HG03039 (cell line): ENCODE results near the gene PNMA6E.
"Not testable (repeated sequence)": the region's sequence is repeated elsewhere in the genome, so short reads cannot be mapped to it uniquely, and the experiment has no call there.

ENCODE experiments used
- ATAC-seq: cut with Tn5 transposase; IDR thresholded peaks from one replicate; pipeline ENCODE4 v1.9.1; 2021; ENCODE audit warnings: mild to moderate bottlenecking, moderate library complexity; ENCODE audit not compliant: unreplicated experiment

Gene PNMA6E

DNA sequence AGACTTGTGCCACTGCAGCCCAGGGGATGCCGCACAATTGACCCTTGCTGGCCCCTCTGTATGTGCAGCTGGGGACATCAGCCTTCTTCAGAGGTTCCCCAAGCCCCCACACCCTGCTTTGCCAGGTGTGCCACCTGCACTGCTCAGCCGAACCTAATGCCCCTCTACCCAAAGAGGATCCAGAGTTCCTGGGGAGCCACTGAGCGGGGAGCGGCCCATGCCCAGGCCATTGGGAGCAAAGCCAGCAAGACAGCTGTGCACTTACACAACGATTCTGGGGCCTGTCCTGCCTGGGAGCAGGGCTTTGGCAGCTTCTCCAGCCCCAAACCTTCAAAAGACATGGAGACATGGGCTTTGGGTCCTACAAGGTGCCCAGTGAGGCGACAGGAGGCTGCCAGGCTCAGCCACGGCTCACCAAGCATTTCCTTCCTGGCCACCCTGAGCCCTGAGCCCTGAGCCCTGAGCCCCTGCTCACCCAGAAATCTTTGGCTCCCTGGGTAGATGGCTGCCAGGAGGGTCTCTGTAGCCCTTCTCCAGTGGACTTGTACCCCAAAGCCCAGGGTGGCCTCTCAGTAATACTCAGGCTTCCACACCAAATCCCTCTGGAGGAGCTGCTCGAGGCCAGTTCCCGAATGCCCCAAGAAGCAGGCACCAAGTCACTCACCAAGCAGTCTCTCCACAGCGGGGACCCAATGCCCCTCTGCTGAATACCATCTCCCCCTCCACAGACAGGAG, 13.0 kb downstream of the PNMA6E start:
- no peak for ATAC-seq

- ATAC-seq, result no peak
Measured at GRCh38 chrX:153387345-153387744, 13.8 kb downstream of the PNMA6E start.

GRCh38 chrX:153386097-153386496, 15.1 kb downstream of the PNMA6E start:
- no peak for ATAC-seq

DNA sequence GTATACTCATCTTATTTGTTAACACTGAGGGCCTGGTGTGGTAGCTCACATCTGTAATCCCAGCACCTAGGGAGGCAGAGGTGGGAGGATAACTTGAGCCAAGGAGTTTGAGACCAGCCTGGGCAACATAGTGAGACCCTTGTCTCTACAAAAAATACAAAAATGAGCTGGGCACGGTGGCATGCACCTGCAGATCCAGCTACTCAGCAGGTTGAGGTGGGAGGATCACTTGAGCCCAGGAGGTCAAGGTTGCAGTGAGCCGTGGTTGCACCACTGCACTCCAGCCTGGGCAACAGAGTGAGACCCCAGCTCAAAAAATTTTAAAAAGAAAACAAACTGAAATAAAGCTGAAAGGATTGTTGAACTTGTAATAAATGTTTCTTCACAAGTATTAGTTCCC, 16.2 kb downstream of the PNMA6E start:
- not testable (repeated sequence) for ATAC-seq

- no peak for ATAC-seq
Measured at GRCh38 chrX:153384390-153384789, 16.8 kb downstream of the PNMA6E start.

GRCh38 chrX:153382563-153383482, 18.3 kb downstream of the PNMA6E start:
- ATAC-seq, result no peak

DNA sequence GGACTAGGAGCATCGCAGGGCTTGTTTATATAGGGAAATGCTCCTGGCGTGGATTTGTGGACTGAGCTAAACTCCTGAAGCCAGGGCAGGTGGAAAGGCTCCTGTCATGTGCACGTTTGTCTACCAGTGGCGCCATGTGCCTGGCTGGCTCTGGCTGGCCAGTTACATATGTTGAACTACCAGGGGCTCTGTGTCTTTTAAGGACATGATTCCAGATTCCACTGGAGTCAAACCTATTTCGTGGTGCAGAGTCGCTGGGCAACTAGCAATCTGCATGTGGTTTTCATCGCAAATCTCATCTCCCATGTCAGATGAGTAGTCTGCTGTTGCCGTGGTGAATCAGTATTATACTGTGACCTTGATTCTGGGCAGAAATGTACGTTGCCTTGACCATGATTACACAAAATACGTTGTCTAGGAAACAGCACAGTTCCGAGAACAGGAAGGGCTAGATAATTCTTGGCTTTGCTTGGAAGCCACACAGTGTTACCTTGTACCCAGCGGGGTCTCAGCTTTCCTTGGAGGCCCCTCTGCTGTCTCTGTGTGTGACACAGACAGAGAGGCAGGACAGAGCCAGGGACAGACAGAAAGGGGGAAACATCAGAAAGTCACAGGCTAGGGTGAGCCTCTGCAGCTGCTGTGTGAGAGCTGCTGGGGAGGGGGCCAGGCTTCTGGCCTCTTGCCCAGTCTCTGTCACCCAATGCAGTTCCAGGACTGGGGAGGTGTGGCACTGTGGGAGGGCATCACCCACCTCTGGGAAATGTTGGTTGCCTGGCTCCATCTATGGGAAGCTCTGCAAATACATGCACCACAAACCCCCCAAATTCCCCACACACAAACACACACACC, 19.2 kb downstream of the PNMA6E start:
- no peak for ATAC-seq

- ATAC-seq, result no peak
Measured at GRCh38 chrX:153380691-153381090, 20.5 kb downstream of the PNMA6E start.

- ATAC-seq, result no peak
Measured at GRCh38 chrX:153379971-153380581, 21.1 kb downstream of the PNMA6E start.

DNA sequence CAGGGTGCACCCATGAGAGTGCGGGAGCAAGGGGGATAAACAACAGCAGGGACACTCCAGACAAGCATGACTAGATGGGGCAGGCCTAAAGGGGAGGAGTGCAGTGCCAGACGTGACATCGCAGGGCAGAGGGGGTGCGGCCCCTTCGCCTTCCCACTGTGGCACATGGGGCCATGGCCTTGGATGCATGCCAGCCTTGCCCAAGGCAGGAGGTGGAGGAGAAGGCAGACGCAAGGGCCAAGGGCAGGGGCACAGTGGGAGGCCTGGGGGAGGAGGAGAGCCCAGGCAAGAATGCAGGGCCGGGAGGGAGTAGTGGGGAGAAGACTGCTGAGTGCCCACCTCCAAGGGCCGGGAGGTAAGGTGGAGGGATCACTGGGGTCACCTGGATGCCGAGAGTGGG, 21.6 kb downstream of the PNMA6E start:
- ATAC-seq, result no peak

DNA sequence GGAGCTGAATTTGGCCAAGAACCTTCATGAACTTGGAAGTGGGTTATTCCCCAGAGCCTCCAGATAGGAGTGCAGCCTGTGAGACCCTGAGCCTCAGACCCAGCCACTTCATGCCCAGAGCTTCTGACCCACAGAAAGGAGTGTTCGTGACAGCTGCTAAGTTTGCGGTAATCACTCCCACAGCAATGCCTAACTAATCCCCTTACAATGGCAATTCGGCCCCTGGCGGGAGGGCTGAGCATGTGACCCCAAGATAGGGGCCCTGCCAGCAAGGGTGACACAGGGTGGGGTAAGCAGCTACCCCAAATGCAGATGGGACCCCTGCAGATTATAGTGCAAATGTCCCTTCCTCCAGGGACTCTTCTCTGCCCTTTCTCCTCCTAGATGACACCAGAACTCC, 22.5 kb downstream of the PNMA6E start:
- ATAC-seq, result no peak

DNA sequence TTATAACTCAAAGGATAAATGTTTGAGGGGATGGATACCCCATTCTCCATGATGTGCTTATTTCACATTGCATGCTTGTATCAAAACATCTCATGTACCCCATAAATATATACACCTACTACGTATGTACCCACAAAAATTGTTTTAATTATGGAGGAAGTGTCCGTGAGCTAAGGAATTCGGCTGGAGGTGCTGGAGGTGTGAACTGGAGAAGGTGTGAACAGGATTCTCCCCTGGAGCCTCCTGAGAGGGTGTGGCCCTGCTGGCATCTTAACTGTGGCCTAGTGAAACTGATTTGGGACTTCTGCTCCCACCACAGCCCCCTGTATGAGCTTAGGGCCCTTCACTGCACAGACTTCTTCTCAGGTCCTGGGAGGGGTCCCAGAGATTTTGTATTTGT, 23.4 kb downstream of the PNMA6E start:
- ATAC-seq, result no peak

GRCh38 chrX:153375571-153375970, 25.6 kb downstream of the PNMA6E start:
- ATAC-seq, result no peak

DNA sequence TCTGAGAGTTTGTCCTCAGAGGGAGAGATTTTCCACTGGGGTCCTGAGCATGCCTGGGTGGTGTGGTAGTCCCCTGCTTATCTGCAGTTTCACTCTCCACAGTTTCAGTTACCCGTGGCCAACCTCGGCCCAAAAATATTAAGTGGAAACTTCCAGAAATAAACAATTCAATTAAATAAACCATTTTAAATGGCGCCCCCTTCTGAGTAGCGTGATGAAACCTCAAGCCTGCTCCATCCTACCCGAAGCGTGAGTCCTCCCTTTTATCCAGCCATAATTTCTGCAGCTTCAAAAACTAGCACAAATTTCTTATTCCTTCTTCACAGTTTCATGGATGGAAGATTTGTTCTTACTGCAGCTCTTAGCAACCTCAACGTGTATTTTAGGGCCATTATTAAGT, 26.7 kb downstream of the PNMA6E start:
- ATAC-seq, result no peak

DNA sequence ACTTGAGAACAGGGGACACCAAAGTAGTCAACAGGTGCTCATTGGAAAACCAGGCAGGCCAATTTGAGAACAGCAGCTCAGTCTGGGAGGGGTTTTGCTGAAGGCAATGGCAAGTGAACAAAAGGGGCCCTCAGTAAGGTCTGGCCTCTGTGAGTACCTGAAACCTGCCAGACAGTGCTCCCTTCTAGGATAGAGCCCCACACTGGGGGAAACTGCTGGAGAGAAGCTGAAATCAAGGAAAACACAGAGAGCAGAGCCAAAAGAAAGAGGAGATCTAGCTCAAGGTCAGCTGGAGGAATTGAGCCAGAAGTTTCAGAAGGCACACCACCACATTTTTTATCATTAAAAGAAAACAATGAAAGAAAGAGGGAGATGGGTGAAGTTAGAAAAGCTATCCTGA, 28.2 kb downstream of the PNMA6E start:
- ATAC-seq, result no peak

DNA sequence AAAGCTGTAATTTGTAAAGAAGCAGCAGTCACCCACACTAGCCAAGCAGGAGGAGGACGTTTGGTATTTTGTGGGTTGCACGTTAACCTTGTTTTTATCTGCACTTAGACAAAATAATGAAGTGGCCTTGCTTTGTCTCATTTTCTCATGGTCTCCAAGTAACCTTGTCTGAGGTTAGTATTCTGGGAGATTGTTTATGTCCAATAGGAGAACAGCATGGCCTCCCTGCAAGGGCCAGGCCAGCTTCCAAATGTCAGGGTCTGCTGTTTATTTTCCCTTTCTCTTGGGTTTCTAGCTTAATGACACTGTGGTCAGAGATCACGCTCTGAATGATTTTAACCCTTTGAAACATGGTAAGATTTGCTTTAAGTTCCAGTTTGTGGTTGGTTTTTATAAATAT, 29.9 kb downstream of the PNMA6E start:
- no peak for ATAC-seq

GRCh38 chrX:153370293-153371055, 30.7 kb downstream of the PNMA6E start:
- ATAC-seq, result no peak

DNA sequence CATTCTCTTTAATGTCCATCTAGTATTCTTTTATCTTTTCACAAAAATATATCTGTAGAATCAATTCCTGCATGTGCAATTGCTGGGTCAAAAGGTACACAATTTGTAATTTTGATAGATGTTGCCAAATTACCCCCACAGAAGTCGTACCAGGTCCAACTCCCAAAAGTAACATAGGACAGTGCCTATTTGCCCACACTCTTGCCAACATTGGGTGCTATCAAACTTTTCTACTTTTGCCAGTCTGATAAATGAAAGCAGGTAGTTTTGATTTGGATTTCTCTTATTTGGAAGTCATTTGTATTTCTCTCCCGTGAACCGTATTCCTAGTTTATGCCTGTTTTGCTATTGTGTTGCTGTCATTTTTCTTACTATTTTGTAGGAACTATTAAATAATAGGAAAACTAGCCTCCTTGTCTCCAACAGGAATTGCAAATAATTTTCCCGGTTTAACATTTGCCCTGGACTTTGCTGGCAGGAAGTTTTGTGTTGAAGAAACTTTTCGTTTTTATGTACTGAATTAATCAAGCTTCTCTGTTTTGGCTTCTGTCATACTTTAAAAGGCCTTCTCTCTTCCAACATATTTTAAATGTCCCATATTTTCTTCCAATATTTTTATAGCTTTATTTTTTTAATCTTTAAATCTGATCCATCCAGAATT, 34.1 kb downstream of the PNMA6E start:
- ATAC-seq, result no peak

DNA sequence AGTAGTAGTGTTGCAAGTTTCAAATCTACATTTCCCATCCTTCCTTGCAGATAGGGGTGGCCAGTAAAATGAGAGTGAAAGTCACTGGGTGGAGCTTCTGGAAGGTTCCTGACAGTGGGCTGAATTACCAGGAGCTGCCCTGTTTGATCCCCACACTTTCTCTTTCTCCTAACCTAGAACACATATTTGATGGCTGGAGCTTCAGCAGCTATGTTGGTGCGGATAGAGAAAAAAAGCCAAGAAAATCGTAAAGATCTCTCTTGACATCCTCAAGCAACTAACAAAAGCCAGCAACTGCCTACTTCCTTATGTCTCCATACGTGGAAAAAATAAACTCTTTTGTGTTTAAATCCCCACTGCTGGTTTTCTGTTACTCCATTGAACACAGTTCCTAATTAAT, 35.0 kb downstream of the PNMA6E start:
- ATAC-seq, result no peak

GRCh38 chrX:153365670-153366069, 35.5 kb downstream of the PNMA6E start:
- ATAC-seq, result no peak
